Caco-2 (cell line): ENCODE results near the gene KCNQ1OT1. TPM values are rescaled to one million over a fixed set of nuclear protein-coding genes. Genes with fewer than 3 reads are reported as not detected.

Experiments used
- BruUV-seq: library from RNA; stranded (reverse); fragments of 400-500 nt; replicated peaks from 2 replicates; lab custom pipeline; 2021; lab: Mats Ljungman, UMichigan
- CTCF ChIA-PET: fragments of 300-600 bp; sonication (Branson Sonifier 250); formaldehyde crosslinking; loops from one replicate; lab custom pipeline; 2022; ENCODE audit warnings: antibody characterized with exemption; lab: Charles Lee
- POLR2A ChIA-PET: fragments of 300-600 bp; sonication (Branson Sonifier 250); formaldehyde crosslinking; loops from one replicate; lab custom pipeline; 2022; ENCODE audit warnings: antibody characterized with exemption; lab: Charles Lee
- DNase-seq, 2 experiments: peaks; one replicate each; pipeline versions ENCODE4 v3.0.0 to v3.0.0-alpha.2; 2020 to 2022
- H3K27me3 ChIP-seq: replicated peaks from 2 replicates; pipeline ENCODE4 v1.6.0; 2011; ENCODE audit warnings: low read length; ENCODE audit not compliant: control insufficient read depth, insufficient read depth
- H3K36me3 ChIP-seq: 2 replicates; pipeline ENCODE4 v1.5.1; 2011; ENCODE audit warnings: low read length; ENCODE audit not compliant: control insufficient read depth, insufficient read depth
- H3K4me1 ChIP-seq: fragments of 250-450 bp; sonication (Bioruptor Pico); 2 replicates; pipeline ENCODE4 v1.5.1; 2020; ENCODE audit warnings: mild to moderate bottlenecking
- H3K4me3 ChIP-seq: 2 replicates; pipeline ENCODE4 v1.5.1; 2011; ENCODE audit warnings: low read depth, mild to moderate bottlenecking, control low read depth, low read length
- H3K9me3 ChIP-seq: fragments of 250-450 bp; sonication (Bioruptor Pico); 2 replicates; pipeline ENCODE4 v1.5.1; 2020; ENCODE audit warnings: mild to moderate bottlenecking, moderate library complexity
- H3K27ac Mint-ChIP-seq: one replicate; pipeline ENCODE4 v1.8.0; 2022; ENCODE audit warnings: mixed read lengths; ENCODE audit not compliant: unreplicated experiment
- H3K27me3 Mint-ChIP-seq: one replicate; pipeline ENCODE4 v1.8.0; 2022; ENCODE audit warnings: mixed read lengths; ENCODE audit not compliant: insufficient read depth, unreplicated experiment
- H3K36me3 Mint-ChIP-seq: one replicate; pipeline ENCODE4 v1.8.0; 2022; ENCODE audit warnings: mild to moderate bottlenecking, mixed read lengths; ENCODE audit not compliant: insufficient read depth, unreplicated experiment
- H3K4me1 Mint-ChIP-seq: one replicate; pipeline ENCODE4 v1.8.0; 2022; ENCODE audit warnings: low read depth, mixed read lengths; ENCODE audit not compliant: unreplicated experiment
- H3K4me3 Mint-ChIP-seq: one replicate; pipeline ENCODE4 v1.8.0; 2022; ENCODE audit warnings: mild to moderate bottlenecking, moderate library complexity, mixed read lengths; ENCODE audit not compliant: unreplicated experiment
- H3K9me3 Mint-ChIP-seq: one replicate; pipeline ENCODE4 v1.8.0; 2022; ENCODE audit warnings: mixed read lengths; ENCODE audit not compliant: unreplicated experiment
- CTCF ChIP-seq, 2 experiments: fragments of 200-600 bp in 1 of 2; IDR thresholded peaks; 1 replicate in 1 of 2; 2 replicates in 1 of 2; pipeline versions ENCODE4 v1.5.1 to v1.8.0; 2011 to 2022; ENCODE audit warnings: antibody characterized with exemption in 1 of 2, control low read depth in 1 of 2, inconsistent platforms in 1 of 2, low read depth in 1 of 2, low read length in 1 of 2, mild to moderate bottlenecking in 1 of 2, moderate library complexity in 1 of 2; ENCODE audit not compliant: insufficient read depth in 1 of 2, severe bottlenecking in 1 of 2, unreplicated experiment in 1 of 2
- intact Hi-C: fragments of 100-400 bp; cut with micrococcal nuclease; formaldehyde crosslinking; loops from one replicate; pipeline ENCODE4 v1.10.0; 2022; ENCODE audit not compliant: unreplicated experiment
- total RNA-seq: library from RNA; stranded (reverse); gene quantifications from 2 replicates; pipeline ENCODE4 v1.2.3, GENCODE V29; 2022

The KCNQ1OT1 gene
- total RNA-seq, 1 experiment from 2014 or later, result 7.5 TPM

- no peaks in the 10 kb centered on the region for H3K27me3 Mint-ChIP-seq
- H3K27ac Mint-ChIP-seq, result no peak overlapping the region
- no peaks in the 10 kb centered on the region for H3K9me3 Mint-ChIP-seq
- H3K4me1 Mint-ChIP-seq, result no peaks in the 10 kb centered on the region
- BruUV-seq, result no TSS peak
- Histone ChIP-seq H3K9me3 (no peaks in the 10 kb centered on the region), H3K4me1 (peaks cover 5% of the 10 kb centered on the region; the same call in 1 of the 2 replicates), H3K4me3 (no peak overlapping the region), H3K36me3 (no peaks in the 10 kb centered on the region), H3K27me3 (no peaks in the 10 kb centered on the region)
- peak in 1 of 2 experiments; percentile 17 for DNase-seq
- H3K36me3 Mint-ChIP-seq, result no peaks in the 10 kb centered on the region
- intact Hi-C loops, result no loop called here
- ChIA-PET CTCF (no interaction called here), POLR2A (no interaction called here)
- no peak overlapping the region for H3K4me3 Mint-ChIP-seq
- TF ChIP-seq CTCF (IDR thresholded peaks at IDR 0.05; ENCODE audit: insufficient read depth in 1 of 2, low read depth in 1 of 2, low read length in 1 of 2, severe bottlenecking in 1 of 2, unreplicated experiment in 1 of 2), result no peak
These were observed 48.4 kb upstream of the KCNQ1OT1 start for GRCh38 chr11:2748061-2748813.

- no peak for TF ChIP-seq CTCF (IDR thresholded peaks at IDR 0.05; ENCODE audit: insufficient read depth in 1 of 2, low read depth in 1 of 2, low read length in 1 of 2, severe bottlenecking in 1 of 2, unreplicated experiment in 1 of 2)
- Histone ChIP-seq H3K27me3 (no peaks in the 10 kb centered on the region), H3K36me3 (no peaks in the 10 kb centered on the region), H3K9me3 (no peaks in the 10 kb centered on the region), H3K4me1 (peaks cover 4% of the 10 kb centered on the region; the same call in 1 of the 2 replicates), H3K4me3 (no peak overlapping the region)
- peak overlapping the region; percentile 17 for H3K27ac Mint-ChIP-seq
- H3K27me3 Mint-ChIP-seq, result no peaks in the 10 kb centered on the region
- DNase-seq, result peak in 1 of 2 experiments; percentile 44
- BruUV-seq, result no TSS peak
- CTCF ChIA-PET, result no interaction called here
- intact Hi-C loops, result no loop called here
- POLR2A ChIA-PET, result no interaction called here
- no peaks in the 10 kb centered on the region for H3K9me3 Mint-ChIP-seq
- no peak overlapping the region for H3K4me3 Mint-ChIP-seq
- no peaks in the 10 kb centered on the region for H3K36me3 Mint-ChIP-seq
- H3K4me1 Mint-ChIP-seq, result no peaks in the 10 kb centered on the region
These were observed 47.6 kb upstream of the KCNQ1OT1 start for GRCh38 chr11:2747248-2748027.

- H3K36me3 ChIP-seq, result no peaks in the 10 kb centered on the region
- POLR2A ChIA-PET, result no interaction called here
- CTCF ChIA-PET, result no interaction called here
These were observed 46.8 kb upstream of the KCNQ1OT1 start for GRCh38 chr11:2746401-2747247.

More at GRCh38 chr11:2746401-2747247, 46.8 kb upstream of the KCNQ1OT1 start:
- no peaks in the 10 kb centered on the region for H3K36me3 Mint-ChIP-seq
- BruUV-seq, result no TSS peak
- no peak overlapping the region for H3K4me3 Mint-ChIP-seq
- Histone ChIP-seq H3K9me3 (no peaks in the 10 kb centered on the region), H3K27me3 (no peaks in the 10 kb centered on the region), H3K4me1 (peaks cover 8% of the 10 kb centered on the region), H3K4me3 (no peak overlapping the region)
- no peak for TF ChIP-seq CTCF (IDR thresholded peaks at IDR 0.05; ENCODE audit: insufficient read depth in 1 of 2, low read depth in 1 of 2, low read length in 1 of 2, severe bottlenecking in 1 of 2, unreplicated experiment in 1 of 2)
- no peak overlapping the region for H3K27ac Mint-ChIP-seq
- peak in 1 of 2 experiments; percentile 23 for DNase-seq
- no peaks in the 10 kb centered on the region for H3K27me3 Mint-ChIP-seq
- intact Hi-C loops, result no loop called here
- no peaks in the 10 kb centered on the region for H3K9me3 Mint-ChIP-seq
- peaks cover 2% of the 10 kb centered on the region for H3K4me1 Mint-ChIP-seq
